NOMO-1 (cell line): ENCODE results near the gene TES.
"Not testable (repeated sequence)": the region's sequence is repeated elsewhere in the genome, so short reads cannot be mapped to it uniquely, and the experiment has no call there.

ENCODE experiments used
- DNase-seq, 2 experiments: peaks; one replicate each; lab custom pipeline; 2025; ENCODE audit not compliant: unreplicated experiment in 2 of 2; lab: John Stamatoyannopoulos, UW

The TES gene

DNA sequence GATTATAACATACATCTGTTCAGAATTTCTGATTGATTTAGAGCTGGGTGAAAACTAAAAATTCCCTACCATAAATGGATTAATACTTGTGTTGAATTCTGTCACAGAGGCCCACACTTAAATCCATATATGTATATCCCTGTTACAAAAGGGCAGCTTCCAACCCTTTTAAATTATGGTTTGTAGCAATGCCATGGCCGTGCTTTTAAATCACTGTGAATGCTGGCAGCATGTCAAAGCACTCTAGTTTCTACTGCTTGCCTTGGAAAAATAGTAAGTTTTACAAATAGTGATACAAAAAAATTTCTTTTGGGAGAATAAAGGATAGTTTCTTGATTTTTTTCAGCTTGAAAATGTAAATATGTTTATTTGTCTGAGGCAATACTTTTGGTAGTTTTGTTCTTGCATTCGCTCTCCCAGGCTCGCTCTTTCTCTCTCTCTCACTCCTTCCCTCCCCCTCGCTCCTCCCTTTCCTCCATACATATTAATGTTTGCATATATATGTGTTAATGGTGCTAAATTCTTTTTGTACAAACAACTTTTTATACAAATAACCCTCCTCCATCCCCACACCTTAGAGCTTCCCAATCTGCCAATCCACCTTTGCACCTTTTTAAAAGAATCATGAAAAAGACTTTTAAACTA, 29.8 kb downstream of the TES start:
- DNase-seq, result no peak

DNA sequence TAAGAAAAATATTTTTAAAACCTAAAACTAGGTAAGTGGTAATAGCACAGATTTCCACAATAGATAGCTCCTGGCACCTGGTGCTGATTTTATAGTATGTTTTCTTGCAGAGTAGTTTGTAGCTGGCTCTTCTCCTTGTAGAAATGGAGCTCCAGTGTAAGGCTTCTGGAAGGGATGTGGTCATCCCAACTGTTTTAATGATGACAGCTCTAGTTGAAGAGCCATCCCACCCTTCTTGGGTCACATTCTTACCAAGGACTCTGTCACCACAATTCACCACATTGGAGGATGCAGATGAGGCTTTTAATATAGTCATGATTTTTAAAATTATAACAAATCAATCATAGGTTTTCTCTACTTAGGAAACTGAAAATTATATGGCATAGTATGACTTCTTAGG, 31.0 kb downstream of the TES start:
- DNase-seq, result no peak

DNA sequence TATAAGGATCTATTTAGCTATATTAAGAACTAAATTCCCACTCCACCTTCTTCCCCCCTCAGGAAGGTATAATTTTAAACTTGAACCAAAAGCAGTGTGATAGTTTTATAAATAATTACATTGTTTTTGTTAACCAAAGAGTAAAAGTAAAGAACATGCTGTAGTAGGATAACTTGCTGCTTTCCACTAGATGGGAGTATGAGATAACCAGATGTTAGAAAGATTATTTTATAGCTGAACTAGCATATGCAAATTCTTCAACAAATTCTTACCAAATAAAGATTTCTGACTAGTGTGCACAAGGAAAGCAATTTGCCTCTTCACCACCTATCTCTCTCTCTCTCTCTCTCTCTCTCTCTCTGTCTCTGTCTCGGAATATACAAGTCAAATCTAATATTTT, 31.8 kb downstream of the TES start:
- DNase-seq, result no peak

DNA sequence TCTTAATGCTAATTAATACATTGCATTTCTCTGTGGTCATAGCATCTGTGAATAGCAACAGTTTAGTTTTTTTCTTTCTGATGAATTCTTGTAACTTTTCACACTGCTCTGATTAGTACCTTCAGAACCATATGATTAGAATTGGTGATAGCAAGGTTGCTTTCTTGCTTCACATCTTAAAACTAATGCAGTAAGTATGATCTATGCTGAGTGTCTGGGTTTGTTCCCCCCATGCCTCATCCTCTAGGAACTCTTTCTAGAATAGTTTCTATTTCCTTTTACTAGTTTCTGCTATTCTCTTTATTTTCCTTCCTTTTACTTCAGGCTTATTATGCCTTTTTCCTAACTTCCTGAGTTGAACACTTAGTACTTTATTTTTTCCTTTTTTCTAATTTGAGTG, 32.4 kb downstream of the TES start:
- DNase-seq, result no peak

DNA sequence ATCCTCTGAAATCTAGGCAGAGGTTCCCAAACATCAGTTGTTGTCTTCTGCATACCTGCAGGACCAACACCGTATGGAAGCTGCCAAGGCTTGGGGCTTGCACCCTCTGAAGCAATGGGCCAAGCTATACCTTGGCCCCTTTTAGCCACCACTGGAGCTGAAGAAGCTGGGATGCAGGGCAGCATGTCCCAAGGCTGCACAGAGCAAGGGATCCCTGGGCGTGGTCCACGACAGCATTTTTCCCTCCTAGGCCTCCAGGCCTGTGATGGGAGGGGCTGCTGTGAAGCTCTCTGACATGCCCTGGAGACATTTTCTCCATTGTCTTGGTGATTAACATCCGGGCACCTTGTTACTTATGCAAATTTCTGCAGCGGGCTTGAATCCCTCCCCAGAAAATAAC, 34.5 kb downstream of the TES start:
- not testable (repeated sequence) for DNase-seq

DNA sequence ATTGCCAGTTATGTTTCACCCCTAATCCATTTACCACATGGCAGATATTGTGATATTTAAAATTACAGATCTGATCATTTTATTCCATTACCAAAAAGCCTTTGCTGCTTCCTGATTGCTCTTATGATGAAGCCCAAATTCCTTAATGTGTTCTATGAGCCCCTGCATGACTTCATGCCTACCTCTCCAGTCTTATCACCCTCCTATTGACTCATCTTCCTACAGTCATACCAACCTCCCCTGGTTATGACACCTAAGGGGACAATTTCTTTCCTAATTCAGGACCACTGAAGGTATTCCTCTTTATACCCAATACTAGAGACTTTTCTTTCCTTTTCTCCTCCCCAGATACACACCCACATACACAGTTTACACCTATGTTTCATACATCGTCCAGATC, 36.0 kb downstream of the TES start:
- no peak for DNase-seq

DNA sequence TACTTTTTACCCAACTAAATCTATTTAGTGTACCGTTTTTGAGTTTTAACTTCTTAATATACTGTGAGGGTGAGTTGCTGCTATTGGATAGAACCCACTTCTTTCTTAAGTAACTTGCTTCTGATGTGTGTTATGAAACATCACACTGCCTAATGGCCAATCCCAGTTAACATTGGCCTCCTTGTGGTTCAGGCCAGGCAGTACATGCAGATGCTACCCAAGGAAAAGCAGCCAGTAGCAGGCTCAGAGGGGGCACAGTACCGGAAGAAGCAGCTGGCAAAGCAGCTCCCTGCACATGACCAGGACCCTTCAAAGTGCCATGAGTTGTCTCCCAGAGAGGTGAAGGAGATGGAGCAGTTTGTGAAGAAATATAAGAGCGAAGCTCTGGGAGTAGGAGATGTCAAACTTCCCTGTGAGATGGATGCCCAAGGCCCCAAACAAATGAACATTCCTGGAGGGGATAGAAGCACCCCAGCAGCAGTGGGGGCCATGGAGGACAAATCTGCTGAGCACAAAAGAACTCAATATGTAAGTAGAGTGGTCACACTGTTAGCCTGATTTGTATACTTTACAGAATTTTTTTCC, 39.7 kb downstream of the TES start:
- no peak for DNase-seq

DNA sequence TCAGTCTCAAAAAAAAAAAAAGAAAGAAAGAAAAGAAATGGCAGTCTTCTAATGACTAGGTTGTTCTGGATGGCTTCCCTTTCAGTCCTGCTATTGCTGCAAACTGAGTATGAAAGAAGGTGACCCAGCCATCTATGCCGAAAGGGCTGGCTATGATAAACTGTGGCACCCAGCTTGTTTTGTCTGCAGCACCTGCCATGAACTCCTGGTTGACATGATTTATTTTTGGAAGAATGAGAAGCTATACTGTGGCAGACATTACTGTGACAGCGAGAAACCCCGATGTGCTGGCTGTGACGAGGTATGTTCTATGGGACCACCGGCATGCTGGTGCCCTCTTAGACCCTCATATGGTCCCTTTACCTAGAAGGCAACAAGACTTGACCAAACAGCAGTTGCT, 41.3 kb downstream of the TES start:
- DNase-seq, result no peak

DNA sequence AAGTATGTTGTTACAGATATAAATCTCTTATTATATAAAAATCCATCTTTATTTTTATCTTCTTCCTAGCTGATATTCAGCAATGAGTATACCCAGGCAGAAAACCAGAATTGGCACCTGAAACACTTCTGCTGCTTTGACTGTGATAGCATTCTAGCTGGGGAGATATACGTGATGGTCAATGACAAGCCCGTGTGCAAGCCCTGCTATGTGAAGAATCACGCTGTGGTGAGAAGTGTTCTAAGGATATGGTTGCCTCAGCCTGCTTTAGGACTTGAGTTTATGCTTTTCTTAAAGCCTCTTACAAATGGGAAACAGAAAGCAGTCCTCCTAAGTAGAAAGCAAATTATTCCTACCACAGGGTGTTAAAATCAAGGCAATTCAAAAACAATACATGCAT, 41.9 kb downstream of the TES start:
- DNase-seq, result no peak

DNA sequence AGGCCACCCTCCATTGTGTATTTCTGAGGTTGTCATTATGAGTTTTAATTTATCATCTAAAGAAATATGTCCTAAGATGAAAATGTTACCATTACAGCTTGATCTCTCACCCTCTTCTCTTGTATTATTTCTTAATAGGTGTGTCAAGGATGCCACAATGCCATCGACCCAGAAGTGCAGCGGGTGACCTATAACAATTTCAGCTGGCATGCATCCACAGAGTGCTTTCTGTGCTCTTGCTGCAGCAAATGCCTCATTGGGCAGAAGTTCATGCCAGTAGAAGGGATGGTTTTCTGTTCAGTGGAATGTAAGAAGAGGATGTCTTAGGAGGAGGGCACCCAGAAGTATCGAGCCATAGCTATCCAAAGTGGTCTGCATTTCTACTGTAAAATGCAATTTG, 46.8 kb downstream of the TES start:
- DNase-seq, result no peak

DNA sequence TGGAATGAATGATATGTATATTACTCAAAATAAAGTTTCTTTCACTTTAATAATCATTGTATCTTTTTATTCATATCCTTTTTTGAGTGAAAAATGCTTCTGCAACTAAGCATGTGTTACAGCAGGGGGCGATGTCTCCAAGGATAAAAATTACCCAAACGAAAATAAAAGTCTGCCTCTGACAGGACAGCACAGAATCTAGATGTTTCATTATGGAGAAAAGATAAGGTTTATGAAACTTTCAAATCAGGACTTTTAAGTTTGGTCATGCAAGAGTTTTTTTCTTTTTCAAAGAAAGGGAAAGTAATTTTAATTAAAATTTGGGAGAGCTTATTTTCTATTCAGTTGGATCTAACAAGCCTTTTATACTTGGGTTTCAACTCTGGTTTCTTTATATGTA, 48.4 kb downstream of the TES start:
- no peak for DNase-seq

DNA sequence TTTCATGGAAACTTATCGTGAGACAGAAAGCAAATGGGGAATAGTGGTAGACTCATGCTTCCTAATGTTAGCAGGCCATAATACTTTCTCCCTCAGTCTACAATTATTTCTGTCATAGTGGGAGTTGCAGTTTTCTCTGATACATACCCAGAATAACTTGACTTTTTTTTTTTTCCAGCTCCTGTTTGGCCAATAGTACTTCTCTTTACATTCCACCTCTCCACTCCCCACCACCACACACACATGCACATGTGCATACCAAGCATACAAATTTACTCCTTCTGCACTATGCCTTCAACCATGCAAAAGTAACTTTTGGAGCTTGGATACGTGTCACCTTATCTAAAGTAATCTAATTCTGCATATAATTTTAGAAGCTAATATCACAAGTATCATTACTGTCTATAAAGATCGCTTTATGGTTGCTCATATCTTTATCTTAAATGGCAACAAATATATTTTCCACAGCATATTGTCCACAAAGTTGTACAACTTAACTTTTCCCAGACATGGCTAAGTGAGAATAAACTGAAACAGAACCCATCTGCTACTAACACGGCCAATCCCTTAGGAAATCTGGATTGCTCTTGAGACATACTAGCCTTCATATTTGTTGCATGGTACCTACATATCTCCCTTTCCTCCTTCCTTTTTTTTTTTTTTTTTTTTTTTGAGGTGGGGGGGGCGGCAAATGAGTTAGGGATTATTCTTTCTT, 49.0 kb downstream of the TES start:
- no peak for DNase-seq

DNA sequence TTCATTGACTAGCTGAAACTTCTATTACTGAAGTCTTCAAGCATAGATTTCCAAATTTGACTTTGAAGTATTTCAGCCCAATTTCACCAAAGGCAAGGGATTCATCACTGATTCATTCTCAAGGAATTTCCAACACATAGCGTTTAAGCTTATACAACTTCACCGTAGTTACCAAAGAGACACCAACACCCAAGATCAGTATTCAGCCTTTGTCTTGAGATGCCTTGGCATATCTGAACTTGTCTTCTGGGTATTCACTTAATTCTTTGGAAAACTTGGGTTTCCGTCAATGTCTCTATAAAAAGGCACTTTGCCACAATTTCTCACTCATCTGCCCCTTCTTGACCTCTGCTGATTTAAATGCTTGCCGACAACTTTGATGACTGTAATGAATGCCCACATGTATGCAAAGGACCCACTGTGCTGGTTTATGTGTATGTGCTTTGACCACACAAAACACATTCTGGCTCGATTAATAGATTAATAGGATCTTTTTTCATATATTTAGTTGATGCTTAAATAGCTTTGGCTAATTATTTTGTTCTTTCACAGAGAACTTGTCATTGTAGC, 49.6 kb downstream of the TES start:
- no peak for DNase-seq

DNA sequence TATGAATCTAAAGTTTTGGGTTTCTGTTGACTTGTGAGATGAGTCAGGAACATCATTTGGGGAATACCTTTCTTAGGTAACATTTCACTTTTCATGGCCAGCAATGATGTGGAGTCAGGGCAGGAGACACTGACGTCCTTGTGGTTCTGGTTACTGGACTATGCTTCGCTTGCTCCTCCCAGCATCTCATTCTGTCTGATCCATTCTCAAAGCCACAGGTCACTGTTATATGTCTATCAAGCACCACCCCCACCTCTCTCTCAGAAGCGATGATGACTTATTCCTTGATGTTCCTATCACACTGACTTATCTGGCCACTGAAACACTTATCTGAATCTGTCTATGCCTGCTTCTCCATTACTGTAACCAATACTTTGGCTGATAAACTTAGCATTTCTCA, 51.6 kb downstream of the TES start:
- no peak for DNase-seq

DNA sequence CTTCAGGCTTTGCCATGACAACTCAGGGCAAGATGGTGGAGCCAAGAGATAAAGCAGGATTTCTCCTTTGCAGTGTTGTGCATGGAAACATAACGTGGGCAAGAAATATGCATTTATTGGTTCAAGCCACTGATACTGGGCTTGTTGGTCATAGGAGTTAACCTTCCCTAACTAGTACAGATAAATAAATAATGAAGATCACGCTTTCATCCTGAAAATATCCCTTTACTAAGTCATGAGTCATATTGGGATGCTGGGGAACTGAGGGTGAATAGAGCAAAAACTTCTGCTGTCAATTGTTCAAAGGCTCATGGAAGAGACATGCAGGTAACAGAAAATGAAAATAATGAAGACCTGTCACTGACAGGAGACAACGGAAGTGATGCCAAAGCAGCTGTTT, 55.5 kb downstream of the TES start:
- no peak for DNase-seq

DNA sequence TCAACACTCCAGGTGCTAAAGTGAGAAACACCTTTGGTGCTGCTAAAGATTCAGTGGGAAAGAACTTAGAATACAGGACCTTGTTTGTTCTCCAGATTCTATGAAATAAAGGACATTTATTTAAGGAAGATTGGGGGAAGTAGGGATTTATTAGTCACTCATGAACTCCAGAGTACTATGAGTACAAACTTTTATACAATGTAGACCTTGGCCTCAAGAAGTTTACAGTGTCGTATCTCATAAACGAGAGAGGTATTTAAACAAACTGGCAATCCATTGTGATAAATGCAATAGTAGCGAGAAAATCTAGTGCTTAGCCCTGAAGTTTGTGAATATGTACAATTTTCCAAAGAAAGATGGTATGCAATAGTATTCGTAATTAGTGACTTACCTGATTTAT, 59.1 kb downstream of the TES start:
- no peak for DNase-seq

DNA sequence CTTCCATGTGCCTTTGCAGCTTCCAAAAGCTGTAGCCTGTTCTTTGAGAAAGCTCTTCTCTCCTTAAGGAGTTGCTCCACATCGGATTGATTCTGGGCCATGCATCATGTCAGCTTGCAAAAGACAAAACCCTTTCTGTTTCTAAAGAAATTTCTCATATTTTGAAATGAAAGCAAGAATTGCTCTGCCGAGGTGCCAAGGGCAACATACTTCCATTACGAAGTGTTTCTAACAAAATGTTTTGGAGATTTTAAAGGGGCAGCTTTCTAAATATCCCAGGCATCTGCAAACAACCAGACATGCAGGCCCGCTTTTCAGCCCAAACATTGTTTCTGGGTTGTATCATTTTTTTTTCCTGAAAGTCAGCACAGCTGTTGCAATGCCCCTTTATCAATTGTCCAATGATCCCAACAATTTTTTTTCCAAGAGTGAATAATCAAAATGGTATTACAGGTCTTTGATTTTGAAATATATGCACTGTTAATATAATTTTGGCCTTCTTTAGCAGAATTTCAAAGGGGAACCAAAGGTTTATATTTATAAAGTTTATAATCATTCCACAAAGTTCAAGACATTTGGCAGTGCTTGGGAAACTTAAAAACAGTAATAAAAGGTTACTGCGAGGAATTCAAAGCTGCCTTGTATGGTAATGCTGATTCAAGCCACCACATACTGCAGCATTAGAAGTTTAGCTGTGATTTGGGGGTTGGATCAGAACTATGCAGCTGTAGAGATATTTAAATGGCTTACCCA, 61.0 kb downstream of the TES start:
- DNase-seq, result no peak

DNA sequence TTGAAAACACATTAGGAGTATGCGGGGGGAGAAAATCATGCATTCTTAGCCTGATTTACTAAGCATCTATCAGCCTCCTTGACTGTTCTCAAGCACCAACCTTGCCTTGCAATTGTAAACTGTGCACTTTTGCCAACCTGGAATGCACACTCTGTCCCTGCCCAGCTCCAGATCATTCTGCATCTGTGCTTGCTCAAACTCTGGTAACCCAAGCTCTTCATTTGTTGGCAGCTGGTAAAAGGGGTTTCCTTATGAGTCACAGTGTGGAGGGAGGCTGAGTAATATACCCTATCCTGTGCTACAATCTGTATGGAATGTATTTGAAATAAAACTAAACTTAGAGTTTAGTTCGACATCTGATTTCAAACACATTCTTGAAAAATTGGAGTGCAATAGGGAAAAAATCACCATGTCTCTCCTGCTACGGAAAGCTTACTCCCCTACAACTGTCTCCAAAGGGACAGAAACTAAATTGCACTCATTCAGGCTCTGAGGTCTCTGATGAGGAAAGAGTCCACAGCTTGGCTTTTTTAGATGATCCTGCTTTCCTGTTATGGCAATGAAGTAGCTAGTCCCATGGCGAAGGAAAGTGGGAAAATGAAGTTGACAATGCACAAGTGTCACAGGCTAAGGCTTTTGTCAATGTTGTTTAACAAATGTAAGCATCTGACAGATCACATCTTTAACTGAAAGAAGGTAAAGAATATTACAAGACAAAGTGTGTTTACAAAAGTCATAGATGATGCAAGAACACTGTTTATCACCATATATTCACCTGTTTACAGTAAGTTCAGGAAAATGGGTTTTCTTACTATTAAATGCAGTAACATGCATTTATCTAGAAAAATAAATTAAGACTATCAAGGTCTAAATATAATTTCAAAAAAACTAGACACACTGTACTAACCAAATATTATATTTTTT, 61.9 kb downstream of the TES start:
- no peak for DNase-seq

DNA sequence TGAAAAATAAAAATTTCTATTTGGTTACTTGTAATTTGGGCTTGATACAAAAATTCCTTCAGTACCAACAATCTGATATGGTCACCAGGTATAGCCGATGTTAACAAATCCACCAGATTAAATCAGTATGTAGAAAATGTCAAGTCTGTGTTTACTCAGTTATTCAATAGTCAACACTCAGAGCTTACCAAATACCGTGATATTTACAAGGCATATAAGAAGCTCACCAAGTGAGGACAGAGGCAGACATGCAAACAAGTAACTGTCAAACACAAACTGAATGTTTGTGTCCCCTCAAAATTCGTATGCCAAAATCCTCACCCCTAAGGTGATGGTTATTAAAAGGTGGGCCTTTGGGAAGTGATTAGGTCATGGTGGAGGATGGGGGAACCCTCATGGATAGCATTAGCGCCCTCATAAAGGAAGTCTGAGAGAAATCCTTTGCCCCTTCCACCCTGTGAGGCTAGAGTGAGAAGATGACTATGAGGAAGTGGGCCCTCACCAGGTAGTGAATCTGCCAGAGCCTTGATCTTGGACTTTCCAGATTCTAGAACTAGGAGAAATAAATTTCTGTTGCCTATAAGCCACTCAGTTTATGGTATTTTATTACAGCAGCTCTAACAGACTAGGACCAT, 63.1 kb downstream of the TES start:
- no peak for DNase-seq

DNA sequence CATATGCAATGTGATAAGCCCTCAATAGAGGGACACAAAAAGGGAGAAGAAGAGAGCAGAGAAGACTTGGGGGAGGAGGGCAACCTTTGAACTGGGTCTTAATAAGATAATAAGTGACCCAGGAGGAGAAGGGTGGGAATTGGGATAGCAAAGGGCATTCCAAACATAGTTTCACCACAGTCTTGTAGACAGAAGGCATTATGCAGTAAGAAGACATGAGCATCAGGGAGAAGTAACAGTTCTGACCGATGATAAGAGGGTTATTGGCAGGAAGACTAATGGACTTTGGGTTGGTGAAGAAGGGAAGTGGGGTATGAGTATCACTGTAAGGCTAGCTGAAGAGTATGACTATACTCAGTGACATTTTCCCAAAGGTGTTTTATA, 63.6 kb downstream of the TES start:
- DNase-seq, result no peak
